Measurements from ENCODE around the gene ARID5A. TPM values are rescaled to one million over a fixed set of nuclear protein-coding genes. Genes with fewer than 3 reads are reported as not detected.
A peak's percentile ranks its signal among the peaks of the same experiment; 100 is the strongest.
"Not testable (repeated sequence)": the region's sequence is repeated elsewhere in the genome, so short reads cannot be mapped to it uniquely, and the experiment has no call there.

The ARID5A gene
- total and polyA plus RNA-seq, 9 of the 15 experiments (the other 6 are each of a cell fraction or from before 2014, with no cell fraction given) = 0.14 to 12.5 (median 3.0) TPM

DNA sequence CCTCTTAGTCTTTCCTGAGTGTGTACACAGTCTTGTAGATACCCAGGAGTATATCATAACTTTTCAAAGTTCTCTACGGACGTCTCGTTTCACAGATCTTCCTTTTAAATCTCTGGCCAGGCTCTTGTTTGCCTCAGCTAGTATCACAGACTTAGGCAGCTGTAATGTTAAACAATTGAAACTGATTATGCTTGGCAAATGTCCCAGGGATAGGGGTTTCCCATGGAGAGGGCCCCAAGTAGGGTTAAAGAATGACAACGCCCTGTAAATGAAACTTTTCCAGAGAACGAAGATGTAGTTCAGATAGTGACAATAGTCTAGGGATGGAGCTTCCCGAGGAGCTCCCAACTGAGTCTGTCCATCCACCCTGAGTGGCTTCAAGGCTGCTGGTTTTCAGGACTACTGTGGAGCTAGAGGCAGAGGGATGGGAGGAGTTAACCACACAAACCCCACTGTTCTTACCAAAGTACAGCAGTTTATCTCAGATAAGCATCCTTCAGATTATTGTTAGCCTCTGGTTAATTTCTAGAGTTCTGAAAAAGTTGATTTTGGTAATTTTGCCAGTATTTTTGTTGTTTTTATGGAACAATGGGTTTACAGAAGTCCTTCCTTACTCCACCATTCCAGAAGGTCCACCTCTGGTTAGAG is 40.4 kb upstream of the ARID5A start (continued):
- TF ChIP-seq ZNF695 (CRISPR knock-in tag; IDR thresholded peaks at IDR 0.05) (no peak), PHB2 (IDR thresholded peaks at IDR 0.05; ENCODE audit: low read depth) (no peak)

DNA sequence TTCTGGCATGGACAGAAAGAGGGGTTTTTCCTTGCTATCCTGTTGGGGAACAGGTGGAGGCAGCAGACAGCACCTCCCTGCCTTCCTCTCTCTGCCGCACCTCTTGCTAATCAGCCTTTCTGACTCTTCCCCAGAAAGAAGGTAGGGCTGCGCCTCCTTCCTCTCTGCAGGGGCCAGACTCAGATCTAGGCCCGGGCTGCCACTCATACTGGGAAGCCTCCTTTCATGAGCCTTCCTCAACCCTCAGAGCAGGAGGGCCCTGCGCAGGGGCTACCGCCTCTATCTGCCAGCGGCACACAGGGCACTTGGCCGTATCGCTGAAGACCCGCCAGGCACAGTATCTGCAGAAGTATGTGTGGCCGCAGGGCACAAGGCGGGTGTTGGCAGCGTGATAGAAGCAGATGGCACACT is 38.5 kb upstream of the ARID5A start:
- Histone ChIP-seq H3K9me1 (ENCODE audit: control insufficient read depth, insufficient read depth, low read length) (no peaks in the 10 kb centered on the region), H2AFZ (ENCODE audit: low read depth, low read length) (no peak overlapping the region), H3K4me3 (no peak overlapping the region), H3K4me1 (replicated peaks in 1 of 2; ENCODE audit: control insufficient read depth in 2 of 2, insufficient read depth in 2 of 2, low read length in 2 of 2) (peaks cover 0 to 7% of the 10 kb centered on the region in 2 experiments; a peak in 1 of 5 replicates), H3K27ac (ENCODE audit: extremely low read depth, low read depth, low read length) (no peak overlapping the region), H3K4me2 (ENCODE audit: insufficient read depth, low read length) (no peak overlapping the region), H3K27me3 (ENCODE audit: control insufficient read depth in 2 of 2, insufficient read depth in 2 of 2, low read length in 2 of 2) (peaks cover 19 to 67% of the 10 kb centered on the region in 2 experiments; a peak in 3 of 5 replicates), H3K36me3 (ENCODE audit: control insufficient read depth, insufficient read depth, low read length) (no peaks in the 10 kb centered on the region), H3K9ac (ENCODE audit: insufficient read depth in 1 of 2, low read depth in 2 of 2, low read length in 2 of 2) (no peak overlapping the region), H3K79me2 (ENCODE audit: control insufficient read depth, insufficient read depth, low read length) (no peaks in the 10 kb centered on the region), H3K9me3 (replicated peaks; ENCODE audit: control insufficient read depth, insufficient read depth, low read depth, low read length) (no peaks in the 10 kb centered on the region), H4K20me1 (replicated peaks; ENCODE audit: control insufficient read depth, insufficient read depth, low read length) (peaks cover 5% of the 10 kb centered on the region; the same call in 1 of the 2 replicates)
- intact Hi-C loops (cut with micrococcal nuclease) = no loop called here
- peak; percentile 84 for ATAC-seq
- peak; percentile 54 for FAIRE-seq
- TF ChIP-seq GTF2E2 (tag; IDR thresholded peaks at IDR 0.05) (no peak), CTCF (IDR thresholded peaks at IDR 0.05 in 2 of 3, conservative IDR thresholded peaks at IDR 0.05 in 1 of 3; ENCODE audit: insufficient read depth in 2 of 3, low read depth in 1 of 3, low read length in 3 of 3) (peak in 2 of 3 experiments; percentile 4 to 37; a peak in 2 of 6 replicates), NEUROD1 (IDR thresholded peaks at IDR 0.05; ENCODE audit: borderline replicate concordance, low read depth, low read length, partially characterized antibody) (no peak)
- 12% methylated on average over 12 of the region's 12 CpGs for WGBS (ENCODE audit: insufficient coverage, low coverage, missing lambda C conversion rate)
- BruUV-seq (replicated peaks) = no TSS peak
- ChIA-PET CTCF (ENCODE audit: low intra/inter-chr PET ratio) (no interaction called here), POLR2A (interaction anchor here (0.6 kb wide), 1 partner anchor 150 kb away, joined by 3 read pairs; no protein-coding TSS in a partner anchor)
- no peak for DNase-seq (ENCODE audit: extremely low read depth in 1 of 4, low spot score in 3 of 4)
- in situ Hi-C loops (cut with MboI) = no loop called here

DNA sequence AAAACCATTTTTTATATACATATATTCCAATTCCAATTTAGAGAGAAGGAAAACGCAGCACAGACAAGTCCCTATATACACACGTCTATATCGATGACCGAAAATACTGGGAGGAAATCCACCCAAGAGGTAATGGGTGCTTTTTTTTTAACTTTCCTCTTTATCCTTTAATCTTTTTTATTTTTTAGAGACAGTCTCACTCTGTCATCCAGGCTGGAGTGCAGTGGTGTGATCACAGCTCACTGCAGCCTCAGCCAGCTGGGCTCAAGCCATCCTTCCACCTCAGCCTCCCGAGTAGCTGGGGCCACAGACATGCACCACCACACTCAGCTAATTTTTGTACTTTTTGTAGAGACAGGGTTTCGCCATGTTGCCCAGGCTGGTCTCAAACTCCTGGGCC is 37.9 kb upstream of the ARID5A start:
- H2AFZ ChIP-seq (ENCODE audit: low read depth, low read length); H4K20me1 ChIP-seq (replicated peaks; ENCODE audit: control insufficient read depth, insufficient read depth, low read length); H3K9ac ChIP-seq (ENCODE audit: insufficient read depth in 1 of 2, low read depth in 2 of 2, low read length in 2 of 2); DNase-seq (ENCODE audit: extremely low read depth in 1 of 4, low spot score in 3 of 4); H3K27ac ChIP-seq (ENCODE audit: extremely low read depth, low read depth, low read length); H3K79me2 ChIP-seq (ENCODE audit: control insufficient read depth, insufficient read depth, low read length); H3K9me1 ChIP-seq (ENCODE audit: control insufficient read depth, insufficient read depth, low read length); H3K36me3 ChIP-seq (ENCODE audit: control insufficient read depth, insufficient read depth, low read length); H3K4me3 ChIP-seq; ATAC-seq; BruUV-seq (replicated peaks); POLR2A ChIA-PET; intact Hi-C loops (cut with micrococcal nuclease); H3K9me3 ChIP-seq (replicated peaks; ENCODE audit: control insufficient read depth, insufficient read depth, low read depth, low read length); in situ Hi-C loops (cut with MboI); FAIRE-seq; H3K4me2 ChIP-seq (ENCODE audit: insufficient read depth, low read length); CTCF ChIA-PET (ENCODE audit: low intra/inter-chr PET ratio): not testable (repeated sequence)
- Histone ChIP-seq H3K27me3 (ENCODE audit: control insufficient read depth in 2 of 2, insufficient read depth in 2 of 2, low read length in 2 of 2) (peaks cover 19 to 71% of the 10 kb centered on the region in 2 experiments; a peak in 3 of 5 replicates), H3K4me1 (replicated peaks in 1 of 2; ENCODE audit: control insufficient read depth in 2 of 2, insufficient read depth in 2 of 2, low read length in 2 of 2) (peaks cover 0 to 12% of the 10 kb centered on the region in 2 experiments; a peak in 1 of 5 replicates)
- 3% methylated on average over 6 of the region's 6 CpGs for WGBS (ENCODE audit: insufficient coverage, low coverage, missing lambda C conversion rate)
